CD4-positive, alpha-beta T cell (primary cell): Measurements from ENCODE around the gene EXOSC5. TPM values are rescaled to one million over a fixed set of nuclear protein-coding genes. Genes with fewer than 3 reads are reported as not detected.
A peak's percentile ranks its signal among the peaks of the same experiment; 100 is the strongest.

Experiments used
- ATAC-seq: fragments of 200-7000 bp; cut with Tn5 transposase; one replicate; pipeline ENCODE4 v1.10.0; 2022; ENCODE audit warnings: mild to moderate bottlenecking; ENCODE audit not compliant: poor library complexity
- CTCF ChIA-PET: fragments of 350-600 bp; sonication (Branson Sonifier 250); formaldehyde crosslinking; loops from one replicate; lab custom pipeline; 2021; ENCODE audit warnings: antibody characterized with exemption, inconsistent platforms; lab: Charles Lee
- POLR2A ChIA-PET: fragments of 350-600 bp; sonication (Branson Sonifier 250); formaldehyde crosslinking; loops from one replicate; lab custom pipeline; 2021; ENCODE audit warnings: antibody characterized with exemption, inconsistent platforms; lab: Charles Lee
- DNase-seq, 14 experiments: peaks; one replicate each; pipeline ENCODE4 v3.0.0-alpha.2; 2013 to 2020; ENCODE audit warnings: mixed read lengths in 2 of 14
- H3K27ac ChIP-seq, 2 donors: one replicate each; pipeline versions ENCODE4 v1.5.1 to v1.7.0; 2013; ENCODE audit warnings: low read length in 2 of 2, low read depth in 1 of 2, mild to moderate bottlenecking in 1 of 2
- H3K27me3 ChIP-seq, 2 experiments: 1 replicate in 1 of 2; 2 replicates in 1 of 2; pipeline versions ENCODE4 v1.6.1 to v1.7.0; 2013; ENCODE audit warnings: low read length in 2 of 2, control low read depth in 1 of 2, mild to moderate bottlenecking in 1 of 2, moderate library complexity in 1 of 2; ENCODE audit not compliant: insufficient read depth in 2 of 2, control insufficient read depth in 1 of 2
- H3K36me3 ChIP-seq: one replicate; pipeline ENCODE4 v1.6.1; 2013; ENCODE audit warnings: low read length, control low read depth; ENCODE audit not compliant: insufficient read depth
- H3K4me1 ChIP-seq: one replicate; pipeline ENCODE4 v1.6.1; 2013; ENCODE audit warnings: low read length, control low read depth; ENCODE audit not compliant: insufficient read depth
- H3K4me3 ChIP-seq: one replicate; pipeline ENCODE4 v1.5.1; 2013; ENCODE audit warnings: mild to moderate bottlenecking, low read length, moderate library complexity
- H3K9me3 ChIP-seq, 2 experiments: 1 replicate in 1 of 2; 2 replicates in 1 of 2; pipeline versions ENCODE4 v1.6.1 to v1.7.0; 2013; ENCODE audit warnings: low read length in 2 of 2, mild to moderate bottlenecking in 2 of 2, control low read depth in 1 of 2, moderate library complexity in 1 of 2; ENCODE audit not compliant: control insufficient read depth in 1 of 2, insufficient read depth in 1 of 2
- H3K27ac Mint-ChIP-seq: one replicate; pipeline ENCODE4 v1.8.0; 2020; ENCODE audit warnings: mixed read lengths
- H3K27me3 Mint-ChIP-seq: one replicate; pipeline ENCODE4 v1.8.0; 2021; ENCODE audit warnings: mixed read lengths
- H3K36me3 Mint-ChIP-seq: one replicate; pipeline ENCODE4 v1.8.0; 2021; ENCODE audit warnings: low read depth, mixed read lengths
- H3K4me1 Mint-ChIP-seq: one replicate; pipeline ENCODE4 v1.8.0; 2021; ENCODE audit warnings: low read depth, mixed read lengths
- H3K4me3 Mint-ChIP-seq: one replicate; pipeline ENCODE4 v1.8.0; 2020; ENCODE audit warnings: mild to moderate bottlenecking, mixed read lengths
- H3K9me3 Mint-ChIP-seq: one replicate; pipeline ENCODE4 v1.8.0; 2020; ENCODE audit warnings: mixed read lengths
- intact Hi-C, 2 experiments: fragments of 100-400 bp; cut with DNase I in 1 of 2; cut with micrococcal nuclease in 1 of 2; formaldehyde crosslinking; loops; one replicate each; pipeline versions ENCODE4 v1.15.1 to v1.9.0; 2023 to 2025; cut with DNase I, micrococcal nuclease
- total RNA-seq, 174 experiments: library from RNA in 2 of 174; stranded (reverse) in 2 of 174; gene quantifications; one replicate each; pipeline ENCODE4 v1.2.3 and lab custom pipeline; 2021 to 2026
- TF ChIP-seq, protein P1 (sequence below): fragments of 200-600 bp; IDR thresholded peaks from one replicate; pipeline ENCODE4 v1.8.0; 2022; ENCODE audit warnings: antibody characterized with exemption, mild to moderate bottlenecking

EXOSC5 gene
- total RNA-seq, 2 experiments from 2014 or later, result 6.5 to 7.5 TPM

GRCh38 chr19:41395355-41395754, 1.8 kb downstream of the EXOSC5 start:
- no peaks in the 10 kb centered on the region for H3K27me3 Mint-ChIP-seq
- POLR2A ChIA-PET, result no interaction called here
- H3K4me1 ChIP-seq, result peaks cover 33% of the 10 kb centered on the region
- intact Hi-C loops, result loop anchor here in 1 of 2 experiments (5.0 kb wide), 1 partner anchor 167 kb away; no protein-coding TSS in a partner anchor
- TF ChIP-seq, protein P1, sequence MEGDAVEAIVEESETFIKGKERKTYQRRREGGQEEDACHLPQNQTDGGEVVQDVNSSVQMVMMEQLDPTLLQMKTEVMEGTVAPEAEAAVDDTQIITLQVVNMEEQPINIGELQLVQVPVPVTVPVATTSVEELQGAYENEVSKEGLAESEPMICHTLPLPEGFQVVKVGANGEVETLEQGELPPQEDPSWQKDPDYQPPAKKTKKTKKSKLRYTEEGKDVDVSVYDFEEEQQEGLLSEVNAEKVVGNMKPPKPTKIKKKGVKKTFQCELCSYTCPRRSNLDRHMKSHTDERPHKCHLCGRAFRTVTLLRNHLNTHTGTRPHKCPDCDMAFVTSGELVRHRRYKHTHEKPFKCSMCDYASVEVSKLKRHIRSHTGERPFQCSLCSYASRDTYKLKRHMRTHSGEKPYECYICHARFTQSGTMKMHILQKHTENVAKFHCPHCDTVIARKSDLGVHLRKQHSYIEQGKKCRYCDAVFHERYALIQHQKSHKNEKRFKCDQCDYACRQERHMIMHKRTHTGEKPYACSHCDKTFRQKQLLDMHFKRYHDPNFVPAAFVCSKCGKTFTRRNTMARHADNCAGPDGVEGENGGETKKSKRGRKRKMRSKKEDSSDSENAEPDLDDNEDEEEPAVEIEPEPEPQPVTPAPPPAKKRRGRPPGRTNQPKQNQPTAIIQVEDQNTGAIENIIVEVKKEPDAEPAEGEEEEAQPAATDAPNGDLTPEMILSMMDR, result no peak
- peaks cover 29% of the 10 kb centered on the region for H3K36me3 ChIP-seq
- peaks cover 49% of the 10 kb centered on the region for H3K36me3 Mint-ChIP-seq
- no peak overlapping the region for H3K4me3 ChIP-seq
- no peaks in the 10 kb centered on the region for H3K27me3 ChIP-seq
- DNase-seq, result no peak
- no peaks in the 10 kb centered on the region for H3K9me3 ChIP-seq
- peaks cover 46% of the 10 kb centered on the region for H3K4me1 Mint-ChIP-seq
- H3K27ac Mint-ChIP-seq, result peak overlapping the region; percentile 65
- CTCF ChIA-PET, result no interaction called here
- no peaks in the 10 kb centered on the region for H3K9me3 Mint-ChIP-seq
- H3K4me3 Mint-ChIP-seq, result peak overlapping the region; percentile 80
- ATAC-seq, result no peak
- no peak overlapping the region for H3K27ac ChIP-seq

DNA sequence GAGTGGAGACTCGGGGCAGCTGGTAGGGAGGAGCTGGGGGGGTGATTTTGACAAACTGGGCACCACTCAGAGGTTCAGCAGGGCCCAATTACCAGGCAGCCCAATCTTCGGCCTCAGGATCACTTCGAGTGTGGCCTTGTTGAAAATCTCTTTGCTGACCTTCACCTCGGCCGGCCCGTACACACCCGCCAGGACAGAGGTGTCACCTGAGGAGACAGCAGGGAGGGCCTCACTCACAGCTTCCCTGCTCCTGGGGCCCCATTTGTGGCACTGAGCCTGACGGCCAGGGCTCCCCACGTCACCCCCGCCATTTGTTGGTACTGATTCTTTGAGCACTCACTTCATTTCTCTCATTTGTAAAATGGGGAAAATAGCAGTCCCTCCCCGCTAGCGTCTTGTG, 4.4 kb downstream of the EXOSC5 start:
- no peak overlapping the region for H3K27ac Mint-ChIP-seq

DNA sequence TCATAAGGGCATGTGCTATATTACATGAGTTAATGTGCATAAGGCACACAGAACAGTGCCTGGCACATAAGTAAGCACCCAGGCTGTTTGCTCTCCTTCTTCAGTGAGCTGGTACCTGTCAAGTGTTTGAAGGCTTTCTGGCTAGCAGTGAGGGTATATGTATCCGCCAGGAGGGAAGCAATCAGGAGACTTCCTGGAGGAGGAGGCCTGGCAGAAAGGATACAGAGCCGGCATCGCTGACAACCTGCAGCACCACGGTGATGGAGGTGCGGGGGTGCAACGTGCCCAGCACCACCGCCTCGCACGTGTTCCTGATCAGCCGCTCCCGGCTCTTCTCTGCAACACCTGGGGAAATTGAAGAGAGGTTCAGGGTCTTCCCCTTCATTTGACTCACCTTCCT, 5.5 kb downstream of the EXOSC5 start:
- DNase-seq (no peak), ATAC-seq (no peak)
- no peak overlapping the region for H3K4me3 ChIP-seq
- H3K9me3 ChIP-seq, result no peaks in the 10 kb centered on the region
- Mint-ChIP-seq H3K27me3 (no peaks in the 10 kb centered on the region), H3K27ac (no peak overlapping the region), H3K9me3 (no peaks in the 10 kb centered on the region), H3K4me1 (peaks cover 16% of the 10 kb centered on the region), H3K4me3 (no peak overlapping the region), H3K36me3 (peaks cover 61% of the 10 kb centered on the region)
- H3K4me1 ChIP-seq, result peaks cover 15% of the 10 kb centered on the region
- no peaks in the 10 kb centered on the region for H3K27me3 ChIP-seq
- peaks cover 45% of the 10 kb centered on the region for H3K36me3 ChIP-seq
- H3K27ac ChIP-seq, result no peak overlapping the region
- intact Hi-C loops, result no loop called here
- CTCF ChIA-PET, result no interaction called here
- POLR2A ChIA-PET, result no interaction called here
- TF ChIP-seq, protein P1, result no peak

More for the DNA sequence above, 4.4 kb downstream of the EXOSC5 start:
- H3K27ac ChIP-seq, result no peak overlapping the region
- H3K4me3 ChIP-seq, result no peak overlapping the region
- H3K4me1 Mint-ChIP-seq, result peaks cover 27% of the 10 kb centered on the region
- DNase-seq, result no peak
- H3K9me3 Mint-ChIP-seq, result no peaks in the 10 kb centered on the region
- no peaks in the 10 kb centered on the region for H3K9me3 ChIP-seq
- TF ChIP-seq, protein P1, result no peak
- H3K36me3 ChIP-seq, result peaks cover 45% of the 10 kb centered on the region
- CTCF ChIA-PET, result no interaction called here
- no peak for ATAC-seq
- H3K4me3 Mint-ChIP-seq, result no peak overlapping the region
- H3K27me3 ChIP-seq, result no peaks in the 10 kb centered on the region
- intact Hi-C loops, result no loop called here
- H3K4me1 ChIP-seq, result peaks cover 21% of the 10 kb centered on the region
- H3K36me3 Mint-ChIP-seq, result peaks cover 63% of the 10 kb centered on the region
- H3K27me3 Mint-ChIP-seq, result no peaks in the 10 kb centered on the region
- POLR2A ChIA-PET, result interaction anchor here (1.0 kb wide), 1 partner anchor 29 kb away, joined by 3 read pairs; the partner anchor contains the start of gene B9D2
